ENCODE data around the gene C1QTNF1.

DNA sequence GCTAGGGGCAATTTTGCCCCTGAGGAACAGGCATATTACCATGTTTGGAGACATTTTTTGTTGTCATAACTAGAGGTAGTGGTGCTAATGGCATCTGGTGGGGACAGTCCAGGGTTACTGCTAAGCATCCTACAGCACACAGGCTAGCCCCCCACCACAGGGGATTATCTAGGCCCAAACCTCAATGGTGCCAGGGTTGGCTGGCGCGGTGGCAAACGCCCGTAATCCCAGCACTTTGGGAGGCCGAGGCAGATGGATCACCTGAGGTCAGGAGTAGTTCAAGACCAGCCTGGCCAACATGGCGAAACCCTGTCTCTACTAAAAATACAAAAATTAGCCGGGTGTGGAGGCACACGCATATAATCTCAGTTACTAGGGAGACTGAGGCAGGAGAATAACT lies 15.2 kb downstream of the C1QTNF1 start:
- TF ChIP-seq SUZ12 (IDR thresholded peaks at IDR 0.05; ENCODE audit: extremely low read depth, insufficient read depth, insufficient read length) (no peak), ZNF274 (IDR thresholded peaks at IDR 0.05; ENCODE audit: low read depth, low read length) (no peak), YY1 (IDR thresholded peaks at IDR 0.05; ENCODE audit: insufficient read depth, insufficient read length) (no peak)

Data from NT2/D1 (cell line).